ACC112 (cell line): Measurements from ENCODE around the gene SOS1.

ENCODE experiments used
- H2AFZ ChIP-seq: fragments of 200-600 bp; sonication (generic); one replicate; pipeline ENCODE4 v1.6.0; 2017; ENCODE audit warnings: antibody characterized with exemption, low read length; ENCODE audit not compliant: unreplicated experiment
- H3K27ac ChIP-seq: fragments of 200-600 bp; sonication (generic); 2 replicates; pipeline ENCODE4 v1.5.1; 2014; ENCODE audit warnings: low read depth, mild to moderate bottlenecking, antibody characterized with exemption, low read length, moderate library complexity
- H3K27me3 ChIP-seq: fragments of 200-600 bp; sonication (generic); 2 replicates; pipeline ENCODE4 v1.6.1; 2014; ENCODE audit warnings: mild to moderate bottlenecking, antibody characterized with exemption, low read length, moderate library complexity, mixed read lengths; ENCODE audit not compliant: insufficient read depth
- H3K36me3 ChIP-seq: fragments of 200-600 bp; sonication (generic); 2 replicates; pipeline ENCODE4 v1.6.1; 2016; ENCODE audit warnings: mild to moderate bottlenecking, antibody characterized with exemption, low read length, moderate library complexity, mixed read lengths; ENCODE audit not compliant: insufficient read depth
- H3K4me1 ChIP-seq: fragments of 200-600 bp; sonication (generic); one replicate; pipeline ENCODE4 v1.6.1; 2016; ENCODE audit warnings: low read length, mixed read lengths; ENCODE audit not compliant: insufficient read depth, unreplicated experiment, control insufficient read depth
- H3K4me3 ChIP-seq: fragments of 200-600 bp; sonication (generic); 2 replicates; pipeline ENCODE4 v1.5.1; 2014; ENCODE audit warnings: mild to moderate bottlenecking, low read depth, low read length
- H3K79me2 ChIP-seq: fragments of 200-600 bp; sonication (generic); one replicate; pipeline ENCODE4 v1.6.0; 2016; ENCODE audit warnings: low read length; ENCODE audit not compliant: control insufficient read depth, unreplicated experiment, insufficient read depth

The SOS1 gene

GRCh38 chr2:39099870-39100728 lies 20.8 kb downstream of the SOS1 start:
- no peaks in the 10 kb centered on the region for H3K36me3 ChIP-seq
- H3K27me3 ChIP-seq, result no peaks in the 10 kb centered on the region
- H3K27ac ChIP-seq, result no peak overlapping the region
- peaks cover 62% of the 10 kb centered on the region for H3K79me2 ChIP-seq
- H3K4me1 ChIP-seq, result peaks cover 11% of the 10 kb centered on the region
- no peak overlapping the region for H2AFZ ChIP-seq
- H3K4me3 ChIP-seq, result no peak overlapping the region

GRCh38 chr2:39099310-39099869 lies 21.5 kb downstream of the SOS1 start:
- H3K36me3 ChIP-seq, result no peaks in the 10 kb centered on the region
- H3K79me2 ChIP-seq, result peaks cover 59% of the 10 kb centered on the region
- no peak overlapping the region for H3K4me3 ChIP-seq
- no peak overlapping the region for H2AFZ ChIP-seq
- H3K27me3 ChIP-seq, result no peaks in the 10 kb centered on the region
- no peak overlapping the region for H3K27ac ChIP-seq
- peaks cover 13% of the 10 kb centered on the region for H3K4me1 ChIP-seq

GRCh38 chr2:39095624-39096023 lies 25.2 kb downstream of the SOS1 start:
- Histone ChIP-seq H2AFZ (no peak overlapping the region), H3K79me2 (peaks cover 54% of the 10 kb centered on the region), H3K36me3 (peaks cover 3% of the 10 kb centered on the region; the same call in 1 of the 2 replicates), H3K27ac (no peak overlapping the region), H3K4me1 (peaks cover 10% of the 10 kb centered on the region), H3K27me3 (no peaks in the 10 kb centered on the region), H3K4me3 (no peak overlapping the region)

- Histone ChIP-seq H2AFZ (no peak overlapping the region), H3K79me2 (peaks cover 46% of the 10 kb centered on the region), H3K27me3 (no peaks in the 10 kb centered on the region), H3K4me3 (no peak overlapping the region), H3K27ac (no peak overlapping the region), H3K4me1 (peaks cover 3% of the 10 kb centered on the region), H3K36me3 (peaks cover 3% of the 10 kb centered on the region; the same call in 1 of the 2 replicates)
These were observed 26.0 kb downstream of the SOS1 start for GRCh38 chr2:39094717-39095363.

- H3K27me3 ChIP-seq, result no peaks in the 10 kb centered on the region
These were observed 27.5 kb downstream of the SOS1 start for GRCh38 chr2:39093218-39093898.

GRCh38 chr2:39091543-39091942 lies 29.3 kb downstream of the SOS1 start:
- Histone ChIP-seq H3K4me3 (no peak overlapping the region), H3K27me3 (no peaks in the 10 kb centered on the region), H2AFZ (no peak overlapping the region), H3K36me3 (peaks cover 3% of the 10 kb centered on the region; the same call in 1 of the 2 replicates), H3K27ac (no peak overlapping the region), H3K4me1 (peaks cover 3% of the 10 kb centered on the region), H3K79me2 (peaks cover 31% of the 10 kb centered on the region)

More at GRCh38 chr2:39093218-39093898, 27.5 kb downstream of the SOS1 start:
- peaks cover 3% of the 10 kb centered on the region for H3K4me1 ChIP-seq
- no peak overlapping the region for H2AFZ ChIP-seq
- H3K27ac ChIP-seq, result no peak overlapping the region
- H3K79me2 ChIP-seq, result peaks cover 43% of the 10 kb centered on the region
- no peak overlapping the region for H3K4me3 ChIP-seq
- H3K36me3 ChIP-seq, result peaks cover 3% of the 10 kb centered on the region; the same call in 1 of the 2 replicates

- Histone ChIP-seq H3K79me2 (peaks cover 31% of the 10 kb centered on the region), H3K4me1 (peaks cover 3% of the 10 kb centered on the region), H3K27ac (no peak overlapping the region), H2AFZ (no peak overlapping the region), H3K4me3 (no peak overlapping the region), H3K36me3 (peaks cover 3% of the 10 kb centered on the region; the same call in 1 of the 2 replicates), H3K27me3 (no peaks in the 10 kb centered on the region)
These were observed 29.8 kb downstream of the SOS1 start for GRCh38 chr2:39091063-39091462.

- Histone ChIP-seq H3K36me3 (no peaks in the 10 kb centered on the region), H3K27ac (no peak overlapping the region), H2AFZ (no peak overlapping the region), H3K27me3 (no peaks in the 10 kb centered on the region), H3K4me3 (no peak overlapping the region), H3K79me2 (peaks cover 24% of the 10 kb centered on the region), H3K4me1 (no peaks in the 10 kb centered on the region)
These were observed 40.7 kb downstream of the SOS1 start for GRCh38 chr2:39080152-39080551.

- Histone ChIP-seq H3K27ac (no peak overlapping the region), H3K4me1 (no peaks in the 10 kb centered on the region), H3K79me2 (peaks cover 10% of the 10 kb centered on the region), H3K36me3 (no peaks in the 10 kb centered on the region), H3K4me3 (no peak overlapping the region), H2AFZ (no peak overlapping the region), H3K27me3 (no peaks in the 10 kb centered on the region)
These were observed 50.9 kb downstream of the SOS1 start for GRCh38 chr2:39069890-39070465.

- H3K79me2 ChIP-seq, result peaks cover 10% of the 10 kb centered on the region
- H3K4me3 ChIP-seq, result no peak overlapping the region
- H3K36me3 ChIP-seq, result no peaks in the 10 kb centered on the region
- H2AFZ ChIP-seq, result no peak overlapping the region
- no peaks in the 10 kb centered on the region for H3K27me3 ChIP-seq
- no peaks in the 10 kb centered on the region for H3K4me1 ChIP-seq
- no peak overlapping the region for H3K27ac ChIP-seq
These were observed 51.7 kb downstream of the SOS1 start for GRCh38 chr2:39069136-39069515.
